ENCODE data around the gene ECD.

Gene ECD

DNA sequence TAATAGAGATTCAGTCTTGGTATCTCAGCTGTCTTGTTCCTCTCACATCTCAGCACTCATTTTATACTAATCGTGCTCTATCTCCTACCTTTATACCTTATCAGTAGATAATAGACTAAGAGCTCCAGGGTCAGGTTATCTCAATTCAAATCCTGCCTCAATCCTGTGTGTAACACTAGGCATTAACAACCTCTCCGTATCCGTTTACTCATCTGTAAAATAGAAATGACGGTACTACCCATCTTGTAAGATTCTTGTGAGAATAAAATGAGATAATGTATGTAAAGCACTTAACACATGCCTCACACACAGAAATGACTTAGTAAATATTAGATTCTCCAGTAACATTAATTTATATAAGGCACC is 70.5 kb downstream of the ECD start:
- FAIRE-seq (no peak), DNase-seq (ENCODE audit: low spot score) (no peak)

- peak; percentile 78 for FAIRE-seq
Measured at GRCh38 chr10:73096449-73097304, 71.1 kb downstream of the ECD start, which contains the start of gene P4HA1. Gene P4HA1, minus strand, starts transcription at chr10:73096866. Its CDS starts 21,983 bp downstream, at chr10:73074883.

GRCh38 chr10:73096041-73096448 is 71.8 kb downstream of the ECD start:
- FAIRE-seq: no peak
- peak; percentile 48 for DNase-seq (ENCODE audit: low spot score)

More at GRCh38 chr10:73096449-73097304, 71.1 kb downstream of the ECD start, which contains the start of gene P4HA1:
- DNase-seq (ENCODE audit: low spot score): peak; percentile 98

GRCh38 chr10:73095481-73096021 is 72.3 kb downstream of the ECD start:
- DNase-seq (ENCODE audit: low spot score) (peak; percentile 62), FAIRE-seq (peak; percentile 61)

GRCh38 chr10:73094986-73095480 is 72.8 kb downstream of the ECD start:
- DNase-seq (ENCODE audit: low spot score) (no peak), FAIRE-seq (peak; percentile 32)

DNA sequence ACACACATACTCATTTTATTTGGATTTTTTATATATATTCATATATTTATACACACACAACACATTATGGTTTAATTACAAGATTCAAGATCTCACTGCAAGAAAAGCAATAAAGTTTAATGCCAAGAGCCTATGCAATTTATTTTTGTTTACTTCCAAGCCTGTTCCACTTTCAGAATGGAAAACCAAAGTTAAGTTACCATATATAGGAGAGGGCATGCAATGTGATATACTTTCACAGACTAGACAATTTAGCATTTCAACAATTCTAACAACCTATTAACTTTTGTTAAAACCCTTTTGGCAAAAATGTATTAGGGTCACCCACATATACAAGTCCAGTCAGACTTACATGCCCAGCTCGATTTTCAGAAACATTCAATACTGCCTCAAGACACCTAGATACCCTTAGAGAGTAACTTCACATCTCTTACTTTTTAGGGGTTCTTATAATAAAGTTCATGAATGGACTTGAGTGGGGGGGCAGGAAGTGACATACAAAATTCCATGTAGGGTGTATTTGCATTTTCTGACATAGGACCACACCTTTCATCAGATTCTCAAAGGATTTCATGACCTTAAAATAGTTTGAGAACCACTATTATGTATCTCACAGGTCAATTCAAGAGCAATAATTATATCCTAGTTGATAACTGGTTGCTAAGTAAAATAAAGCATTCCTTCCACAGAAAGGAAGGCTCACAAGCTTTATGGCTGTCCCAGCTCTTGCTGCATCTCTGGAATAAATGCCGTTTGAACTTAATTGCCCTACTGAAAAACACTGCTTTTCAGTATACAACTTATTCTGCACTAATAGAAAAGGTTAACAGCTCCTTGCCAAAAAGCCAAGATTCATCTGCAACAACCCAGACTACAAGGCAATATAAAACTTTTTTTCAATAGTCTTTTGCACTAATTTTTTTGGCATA is 73.6 kb downstream of the ECD start:
- FAIRE-seq: no peak
- DNase-seq (ENCODE audit: low spot score): no peak

- DNase-seq (ENCODE audit: low spot score) (no peak), FAIRE-seq (no peak)
Measured at GRCh38 chr10:73092830-73093229, 75.0 kb downstream of the ECD start.

DNA sequence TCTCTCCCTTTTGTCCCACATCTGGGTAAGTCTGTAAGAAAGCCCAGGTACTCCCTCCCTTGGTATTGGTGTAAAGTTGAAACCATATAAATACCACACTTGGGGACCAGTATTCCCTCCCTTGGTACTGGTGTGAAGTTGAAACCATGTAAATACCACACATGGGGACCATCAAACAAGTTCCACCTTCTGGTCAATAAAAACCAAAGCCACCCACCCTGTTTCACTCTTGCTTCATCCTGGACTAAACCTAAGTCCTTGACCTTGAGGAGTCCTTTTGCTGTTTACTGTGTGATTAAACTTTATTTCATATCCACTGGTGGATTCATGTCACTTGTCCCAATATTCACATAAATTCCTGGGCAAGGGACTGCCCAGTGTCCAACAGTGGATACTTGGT is 79.5 kb downstream of the ECD start:
- DNase-seq (ENCODE audit: low spot score): no peak
- FAIRE-seq: no peak

DNA sequence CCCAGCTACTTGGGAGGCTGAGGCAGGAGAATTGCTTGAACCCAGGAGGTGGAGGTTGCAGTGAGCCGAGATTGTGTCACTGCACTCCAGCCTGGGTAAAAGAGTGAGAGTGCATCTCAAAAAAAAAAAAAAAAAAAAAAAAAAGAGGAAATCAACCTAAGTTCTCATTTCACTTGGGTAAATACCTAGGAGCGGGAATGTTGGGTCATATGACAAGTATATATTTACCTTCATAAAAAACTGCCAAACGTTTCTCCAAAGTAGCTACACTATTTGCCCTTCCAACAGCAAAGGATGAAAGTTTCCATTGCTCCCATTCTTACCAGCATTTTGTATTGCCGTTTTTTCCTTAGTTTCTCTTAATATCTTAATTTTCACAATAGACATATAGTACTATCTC is 81.0 kb downstream of the ECD start:
- DNase-seq (ENCODE audit: low spot score) (no peak), FAIRE-seq (no peak)

GRCh38 chr10:73084209-73084608 is 83.6 kb downstream of the ECD start:
- DNase-seq (ENCODE audit: low spot score): no peak
- FAIRE-seq: no peak
